Stimulated activated CD8-positive, alpha-beta memory T cell treated with anti-CD3 and anti-CD28 coated beads, Interleukin-7, amount 100 ng/mL, for 24 hours (primary cell): Measurements from ENCODE around the gene ENPEP.

Source experiments
- DNase-seq: peaks from one replicate; pipeline ENCODE4 v3.0.0-alpha.2; 2020; ENCODE audit warnings: low read depth

ENPEP gene

DNA sequence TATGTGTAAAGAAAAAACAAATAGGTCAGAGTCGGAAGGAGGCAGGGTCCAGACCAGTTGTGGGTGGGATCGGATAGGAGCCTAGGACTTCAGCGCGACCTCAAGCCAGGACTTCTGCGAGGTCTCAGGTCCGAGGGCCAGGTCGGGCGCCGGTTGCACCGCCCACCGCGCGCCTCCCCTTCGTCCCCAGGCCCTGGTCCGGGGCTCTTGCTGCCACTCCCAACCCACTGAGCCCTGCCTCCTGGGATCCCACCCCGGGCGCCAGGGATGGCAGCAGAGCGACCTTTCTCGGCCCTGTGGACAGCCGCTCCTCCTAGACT lies 134.6 kb downstream of the ENPEP start:
- no peak for DNase-seq

DNA sequence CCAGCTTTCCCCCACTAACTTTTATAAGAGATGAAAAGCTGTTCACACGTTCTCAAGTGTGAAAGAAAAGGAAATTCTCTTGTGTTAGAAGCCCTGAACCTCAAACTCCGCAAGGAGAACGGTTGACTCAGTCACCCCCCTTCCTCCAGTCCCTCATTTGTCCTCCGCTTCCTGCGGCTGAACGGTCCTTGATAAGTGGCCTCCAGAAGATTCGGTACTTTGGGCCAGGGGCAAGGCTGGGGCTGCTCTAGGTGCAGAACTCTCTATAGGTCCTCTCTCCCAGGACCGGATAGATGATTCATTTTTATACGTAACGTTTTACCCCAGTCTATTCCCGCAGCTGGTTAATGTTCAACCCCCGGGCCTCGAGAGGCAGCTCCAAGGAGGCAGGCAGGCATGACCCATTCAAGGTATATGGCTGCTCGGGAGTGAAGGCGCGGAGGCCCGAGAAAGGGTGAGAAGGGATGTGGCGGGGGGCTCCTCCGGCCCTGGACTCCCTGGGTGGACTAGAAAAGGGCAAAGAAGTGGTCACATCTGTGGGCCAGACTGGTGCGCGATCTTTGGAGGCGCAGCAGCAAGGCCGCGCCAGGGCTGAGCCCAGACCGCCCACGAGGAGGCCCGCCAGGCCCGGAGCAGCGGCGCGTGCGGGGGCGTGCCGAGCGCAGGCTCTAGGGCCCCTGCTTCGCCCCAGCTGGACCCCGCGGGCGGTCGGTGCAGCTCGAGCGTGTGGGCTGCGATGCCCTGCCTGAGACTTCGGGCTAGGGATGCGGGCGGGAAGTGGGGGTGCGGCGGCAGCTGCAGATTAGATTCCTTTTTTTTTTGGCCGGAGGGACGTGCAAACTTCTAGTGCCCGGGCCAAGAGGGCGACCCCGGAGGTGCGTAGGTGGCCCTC lies 135.2 kb downstream of the ENPEP start:
- no peak for DNase-seq

DNA sequence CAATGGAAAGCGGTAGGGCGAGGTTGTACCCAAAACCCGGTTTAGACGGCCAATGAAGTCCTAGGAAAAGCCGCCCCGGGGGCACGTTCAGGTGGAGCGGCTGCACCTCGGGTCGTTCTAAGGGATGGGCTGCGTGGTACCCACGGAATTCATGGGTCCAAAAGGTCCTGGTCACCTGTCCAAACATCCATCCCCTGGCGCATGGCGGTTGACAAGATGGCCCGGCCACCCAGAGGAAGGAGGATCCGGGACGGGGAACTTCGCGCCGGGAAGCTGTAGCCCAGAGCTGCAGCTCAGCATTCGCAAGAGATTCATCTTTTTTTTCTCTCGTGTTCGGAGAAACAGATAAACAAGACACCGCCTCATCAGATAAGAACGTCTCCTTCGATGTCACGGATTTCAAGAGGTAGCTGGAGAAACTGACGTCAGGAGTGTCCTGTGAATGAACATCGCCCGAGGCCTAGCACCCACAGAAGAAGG lies 136.1 kb downstream of the ENPEP start:
- DNase-seq: no peak

DNA sequence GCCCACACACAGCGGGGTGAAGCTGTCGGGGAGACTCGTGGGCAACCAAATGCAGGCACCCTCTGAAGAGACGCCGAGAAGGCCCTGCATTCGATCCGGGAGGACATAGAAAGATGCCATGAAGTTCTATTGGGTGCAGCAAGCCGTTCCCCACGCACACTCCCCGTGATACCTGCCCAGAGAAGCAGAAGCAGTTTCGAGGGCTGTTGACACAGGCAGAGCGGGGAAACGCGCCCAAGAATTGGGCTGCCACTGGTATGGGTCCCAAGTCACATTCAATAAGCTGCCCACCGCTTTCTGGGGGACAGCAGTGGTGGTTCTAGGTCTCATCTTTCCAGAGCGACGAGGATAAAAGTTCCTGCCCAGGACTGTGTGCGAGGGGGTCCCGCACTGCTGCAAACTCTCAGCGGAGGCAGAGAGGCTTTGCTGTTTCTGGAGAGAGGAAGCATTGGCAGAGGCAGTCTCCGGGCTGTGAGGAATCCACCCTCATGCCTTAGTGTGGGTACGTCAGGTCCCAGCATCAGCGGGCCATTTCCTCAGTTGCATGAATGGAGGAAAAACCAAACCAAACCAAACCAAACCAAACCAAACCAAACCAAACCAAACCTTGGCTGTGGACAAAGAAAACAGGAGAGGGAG lies 136.8 kb downstream of the ENPEP start:
- DNase-seq: no peak

DNA sequence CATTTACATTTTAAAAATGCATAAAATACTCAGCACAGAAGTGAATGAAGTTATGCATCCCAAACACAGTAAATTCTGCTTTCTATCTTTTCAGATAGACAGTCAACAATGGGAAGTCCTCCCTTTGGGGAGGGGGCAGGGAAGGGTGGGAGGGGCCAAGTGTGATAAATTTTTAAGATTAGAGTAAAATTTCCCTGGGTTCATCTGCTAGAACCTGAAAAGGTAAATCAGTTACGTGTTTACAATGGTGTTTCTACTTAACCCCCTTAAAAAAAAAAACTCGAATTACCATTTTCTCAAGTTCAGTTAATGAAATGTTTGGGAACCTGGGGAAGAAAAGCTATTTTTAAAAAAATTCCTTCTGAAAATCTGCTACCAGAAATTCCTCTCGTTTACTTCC lies 137.8 kb downstream of the ENPEP start:
- no peak for DNase-seq

DNA sequence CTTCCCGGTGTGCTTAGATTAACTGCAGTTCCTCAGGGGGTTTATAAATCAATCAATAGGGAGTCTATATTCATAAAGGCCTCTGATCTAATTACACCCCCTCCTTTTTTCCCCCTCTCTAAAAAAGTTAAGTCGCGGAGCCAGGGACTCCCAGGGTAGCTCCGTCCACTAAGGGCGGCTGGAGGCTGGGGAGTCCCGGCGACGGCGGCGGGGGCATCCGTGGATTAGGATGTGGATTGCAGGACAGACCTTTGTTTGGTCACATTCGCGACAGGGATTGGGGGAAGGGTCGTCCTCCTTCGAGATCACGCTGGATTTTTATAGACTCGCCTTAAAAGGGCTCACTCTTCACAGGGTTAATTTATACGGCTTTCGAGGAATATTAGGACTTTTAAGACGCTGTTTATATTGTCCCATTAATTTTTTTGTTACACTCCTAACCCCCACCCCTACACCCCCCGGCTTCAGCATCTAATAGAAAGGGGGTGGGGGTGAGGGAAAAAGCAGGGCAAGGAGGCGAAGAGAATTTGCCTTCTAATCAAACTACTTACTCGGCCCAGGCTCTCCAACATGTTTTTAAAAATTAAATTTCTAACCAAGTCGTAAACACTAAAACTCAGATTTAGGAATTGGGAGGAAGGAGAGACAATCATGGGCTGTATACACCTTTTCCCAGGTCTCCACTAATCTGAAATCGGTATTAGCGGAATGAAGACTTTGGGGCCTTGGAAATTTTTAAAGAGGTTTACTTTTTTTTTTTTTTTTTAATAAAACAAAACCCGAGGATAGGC lies 138.4 kb downstream of the ENPEP start:
- no peak for DNase-seq
